ENCODE measurements around the gene TM4SF4. TPM values are rescaled to one million over a fixed set of nuclear protein-coding genes. Genes with fewer than 3 reads are reported as not detected.

Gene TM4SF4
- total RNA-seq, 1 experiment from 2014 or later, result 1.4 TPM

DNA sequence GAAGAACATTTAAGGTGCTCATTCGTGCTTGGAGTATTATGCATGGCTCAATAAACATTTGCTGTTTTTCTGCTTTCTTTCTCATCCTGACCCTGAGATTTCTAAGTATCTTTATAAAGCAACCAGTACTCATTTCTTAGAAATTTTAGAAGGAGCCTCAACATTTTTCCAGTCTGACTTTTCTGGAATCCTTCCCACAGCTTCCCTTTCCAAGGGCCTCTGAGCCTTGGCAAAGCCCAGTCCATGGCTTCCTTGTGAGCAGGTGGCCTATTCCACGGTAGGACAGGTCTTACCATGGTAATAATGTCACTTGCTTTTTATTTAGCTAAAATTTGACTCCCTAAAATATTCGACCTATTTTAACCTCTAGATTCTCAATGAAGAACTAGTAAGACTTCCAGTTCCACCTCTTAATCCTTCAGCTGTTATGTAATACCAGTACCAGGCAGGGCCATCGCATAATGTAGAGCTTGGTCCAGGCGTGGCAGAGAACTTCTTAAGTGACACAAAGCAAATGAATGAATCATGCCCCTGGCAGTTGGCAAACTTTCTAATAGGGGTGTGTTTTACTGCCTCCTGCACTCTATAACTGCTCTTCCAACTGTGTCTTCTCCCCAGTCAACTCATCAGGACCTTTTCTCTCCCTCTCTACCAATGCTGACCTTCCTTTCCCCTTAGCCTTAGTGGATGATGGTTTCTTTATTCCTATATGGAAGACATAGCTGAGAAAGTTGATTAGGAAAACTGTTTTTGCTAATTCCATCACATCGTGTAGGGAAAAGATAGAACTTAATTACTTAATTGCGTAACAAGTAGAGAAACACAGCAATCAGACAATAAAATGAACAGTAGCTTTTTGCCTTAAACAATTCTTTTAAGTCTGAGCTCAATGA, 894 bp upstream of the TM4SF4 start (continued):
- TF ChIP-seq, protein P1, sequence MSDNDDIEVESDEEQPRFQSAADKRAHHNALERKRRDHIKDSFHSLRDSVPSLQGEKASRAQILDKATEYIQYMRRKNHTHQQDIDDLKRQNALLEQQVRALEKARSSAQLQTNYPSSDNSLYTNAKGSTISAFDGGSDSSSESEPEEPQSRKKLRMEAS (CRISPR knock-in tag; IDR thresholded peaks at IDR 0.05), result no peak
- no peak for TF ChIP-seq CREM (CRISPR knock-in tag; IDR thresholded peaks at IDR 0.05)
- TF ChIP-seq SMAD4 (CRISPR knock-in tag; IDR thresholded peaks at IDR 0.05), result no peak
- no peak for TF ChIP-seq ZNF416 (CRISPR knock-in tag; IDR thresholded peaks at IDR 0.05)
- TF ChIP-seq SMAD3 (CRISPR knock-in tag; IDR thresholded peaks at IDR 0.05; ENCODE audit: borderline replicate concordance), result no peak
- TF ChIP-seq, protein P2, sequence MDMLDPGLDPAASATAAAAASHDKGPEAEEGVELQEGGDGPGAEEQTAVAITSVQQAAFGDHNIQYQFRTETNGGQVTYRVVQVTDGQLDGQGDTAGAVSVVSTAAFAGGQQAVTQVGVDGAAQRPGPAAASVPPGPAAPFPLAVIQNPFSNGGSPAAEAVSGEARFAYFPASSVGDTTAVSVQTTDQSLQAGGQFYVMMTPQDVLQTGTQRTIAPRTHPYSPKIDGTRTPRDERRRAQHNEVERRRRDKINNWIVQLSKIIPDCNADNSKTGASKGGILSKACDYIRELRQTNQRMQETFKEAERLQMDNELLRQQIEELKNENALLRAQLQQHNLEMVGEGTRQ (CRISPR knock-in tag; IDR thresholded peaks at IDR 0.05), result no peak
- TF ChIP-seq, protein P3, sequence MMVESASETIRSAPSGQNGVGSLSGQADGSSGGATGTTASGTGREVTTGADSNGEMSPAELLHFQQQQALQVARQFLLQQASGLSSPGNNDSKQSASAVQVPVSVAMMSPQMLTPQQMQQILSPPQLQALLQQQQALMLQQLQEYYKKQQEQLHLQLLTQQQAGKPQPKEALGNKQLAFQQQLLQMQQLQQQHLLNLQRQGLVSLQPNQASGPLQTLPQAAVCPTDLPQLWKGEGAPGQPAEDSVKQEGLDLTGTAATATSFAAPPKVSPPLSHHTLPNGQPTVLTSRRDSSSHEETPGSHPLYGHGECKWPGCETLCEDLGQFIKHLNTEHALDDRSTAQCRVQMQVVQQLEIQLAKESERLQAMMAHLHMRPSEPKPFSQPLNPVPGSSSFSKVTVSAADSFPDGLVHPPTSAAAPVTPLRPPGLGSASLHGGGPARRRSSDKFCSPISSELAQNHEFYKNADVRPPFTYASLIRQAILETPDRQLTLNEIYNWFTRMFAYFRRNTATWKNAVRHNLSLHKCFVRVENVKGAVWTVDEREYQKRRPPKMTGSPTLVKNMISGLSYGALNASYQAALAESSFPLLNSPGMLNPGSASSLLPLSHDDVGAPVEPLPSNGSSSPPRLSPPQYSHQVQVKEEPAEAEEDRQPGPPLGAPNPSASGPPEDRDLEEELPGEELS (CRISPR knock-in tag; IDR thresholded peaks at IDR 0.05), result no peak
- no peak for TF ChIP-seq NFATC4 (CRISPR knock-in tag; IDR thresholded peaks at IDR 0.05)
- TF ChIP-seq, protein P4, sequence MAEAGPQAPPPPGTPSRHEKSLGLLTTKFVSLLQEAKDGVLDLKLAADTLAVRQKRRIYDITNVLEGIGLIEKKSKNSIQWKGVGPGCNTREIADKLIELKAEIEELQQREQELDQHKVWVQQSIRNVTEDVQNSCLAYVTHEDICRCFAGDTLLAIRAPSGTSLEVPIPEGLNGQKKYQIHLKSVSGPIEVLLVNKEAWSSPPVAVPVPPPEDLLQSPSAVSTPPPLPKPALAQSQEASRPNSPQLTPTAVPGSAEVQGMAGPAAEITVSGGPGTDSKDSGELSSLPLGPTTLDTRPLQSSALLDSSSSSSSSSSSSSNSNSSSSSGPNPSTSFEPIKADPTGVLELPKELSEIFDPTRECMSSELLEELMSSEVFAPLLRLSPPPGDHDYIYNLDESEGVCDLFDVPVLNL (CRISPR knock-in tag; IDR thresholded peaks at IDR 0.05; ENCODE audit: borderline replicate concordance, low read depth), result no peak

DNA sequence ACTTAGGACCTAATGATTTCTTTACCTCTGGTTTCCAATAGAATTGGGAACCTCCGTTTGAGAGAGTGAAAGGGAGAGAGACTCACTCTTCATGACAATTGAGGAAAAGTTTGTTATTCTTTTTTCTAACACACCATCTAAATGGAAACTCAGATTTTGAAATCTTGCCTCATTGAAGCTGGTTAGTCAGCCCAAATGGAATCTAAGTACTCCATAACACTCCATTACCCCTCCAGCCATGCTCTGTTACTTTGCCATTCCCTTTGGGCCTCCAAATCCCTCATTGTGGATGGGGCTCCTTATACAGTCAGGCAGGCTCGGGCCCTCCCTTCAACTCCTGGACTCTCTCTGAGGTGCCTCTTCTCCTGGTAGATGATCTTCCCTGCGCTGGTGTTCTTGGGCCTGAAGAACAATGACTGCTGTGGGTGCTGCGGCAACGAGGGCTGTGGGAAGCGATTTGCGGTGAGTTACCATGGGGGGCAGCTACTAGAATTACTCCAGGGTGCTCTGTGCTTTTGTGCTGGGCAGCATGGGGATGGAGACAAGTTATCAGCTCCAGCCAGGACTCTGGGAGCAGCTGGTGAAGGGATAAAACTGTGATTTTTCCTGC, 1.1 kb downstream of the TM4SF4 start:
- CTCF ChIA-PET, result interaction anchor here (2.5 kb wide), 1 partner anchor 13 kb away, joined by 8 read pairs; no protein-coding TSS in a partner anchor
- peaks cover 19% of the 10 kb centered on the region for H3K4me1 Mint-ChIP-seq

DNA sequence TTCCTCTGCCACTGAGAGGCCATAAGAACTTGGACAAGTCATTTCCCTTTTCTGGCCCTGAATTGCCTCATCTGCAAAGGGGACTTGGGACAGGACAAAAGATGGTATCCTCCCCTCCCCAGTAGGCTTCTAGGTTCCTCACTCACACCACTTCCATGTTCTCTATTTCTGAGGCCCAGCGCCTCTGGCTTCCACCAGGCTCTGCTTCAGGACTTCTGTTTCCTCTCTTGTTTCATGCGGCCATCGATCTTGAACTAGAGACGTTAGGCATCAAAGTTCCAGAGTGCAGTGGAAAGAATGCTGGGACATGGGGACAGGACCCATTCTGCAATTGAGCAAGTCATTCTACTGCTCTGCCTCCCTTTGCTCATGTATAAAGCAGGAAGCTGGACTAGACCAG, 1.7 kb downstream of the TM4SF4 start:
- ChIA-PET CTCF (no interaction called here), POLR2A (interaction anchor here (1.0 kb wide), 1 partner anchor 459 kb away, joined by 3 read pairs; no protein-coding TSS in a partner anchor)
- H3K36me3 Mint-ChIP-seq, result no peaks in the 10 kb centered on the region
- no peaks in the 10 kb centered on the region for H3K9me3 Mint-ChIP-seq
- H3K4me1 Mint-ChIP-seq, result peaks cover 19% of the 10 kb centered on the region
- peaks cover 8% of the 10 kb centered on the region; the same call in 1 of the 2 replicates for H3K27me3 Mint-ChIP-seq (ENCODE audit: low read depth)
- ATAC-seq (no peak), DNase-seq (ENCODE audit: low spot score) (no peak)
- H3K4me3 Mint-ChIP-seq, result no peak overlapping the region
- H3K27ac Mint-ChIP-seq, result no peak overlapping the region
- TF ChIP-seq TEAD4 (CRISPR knock-in tag; IDR thresholded peaks at IDR 0.05) (no peak), NFATC4 (CRISPR knock-in tag; IDR thresholded peaks at IDR 0.05) (no peak), TEAD1 (CRISPR knock-in tag; IDR thresholded peaks at IDR 0.05) (no peak), ZNF396 (CRISPR knock-in tag; IDR thresholded peaks at IDR 0.05; ENCODE audit: borderline replicate concordance) (no peak), NFYB (CRISPR knock-in tag; conservative IDR thresholded peaks at IDR 0.05; ENCODE audit: low read depth) (no peak), NR1H2 (CRISPR knock-in tag; IDR thresholded peaks at IDR 0.05) (no peak), GABPB1 (CRISPR knock-in tag; IDR thresholded peaks at IDR 0.05) (no peak), ZBTB21 (CRISPR knock-in tag; IDR thresholded peaks at IDR 0.05; ENCODE audit: borderline replicate concordance) (no peak)
- TF ChIP-seq, protein P2 (CRISPR knock-in tag; IDR thresholded peaks at IDR 0.05), result no peak
- TF ChIP-seq, protein P5, sequence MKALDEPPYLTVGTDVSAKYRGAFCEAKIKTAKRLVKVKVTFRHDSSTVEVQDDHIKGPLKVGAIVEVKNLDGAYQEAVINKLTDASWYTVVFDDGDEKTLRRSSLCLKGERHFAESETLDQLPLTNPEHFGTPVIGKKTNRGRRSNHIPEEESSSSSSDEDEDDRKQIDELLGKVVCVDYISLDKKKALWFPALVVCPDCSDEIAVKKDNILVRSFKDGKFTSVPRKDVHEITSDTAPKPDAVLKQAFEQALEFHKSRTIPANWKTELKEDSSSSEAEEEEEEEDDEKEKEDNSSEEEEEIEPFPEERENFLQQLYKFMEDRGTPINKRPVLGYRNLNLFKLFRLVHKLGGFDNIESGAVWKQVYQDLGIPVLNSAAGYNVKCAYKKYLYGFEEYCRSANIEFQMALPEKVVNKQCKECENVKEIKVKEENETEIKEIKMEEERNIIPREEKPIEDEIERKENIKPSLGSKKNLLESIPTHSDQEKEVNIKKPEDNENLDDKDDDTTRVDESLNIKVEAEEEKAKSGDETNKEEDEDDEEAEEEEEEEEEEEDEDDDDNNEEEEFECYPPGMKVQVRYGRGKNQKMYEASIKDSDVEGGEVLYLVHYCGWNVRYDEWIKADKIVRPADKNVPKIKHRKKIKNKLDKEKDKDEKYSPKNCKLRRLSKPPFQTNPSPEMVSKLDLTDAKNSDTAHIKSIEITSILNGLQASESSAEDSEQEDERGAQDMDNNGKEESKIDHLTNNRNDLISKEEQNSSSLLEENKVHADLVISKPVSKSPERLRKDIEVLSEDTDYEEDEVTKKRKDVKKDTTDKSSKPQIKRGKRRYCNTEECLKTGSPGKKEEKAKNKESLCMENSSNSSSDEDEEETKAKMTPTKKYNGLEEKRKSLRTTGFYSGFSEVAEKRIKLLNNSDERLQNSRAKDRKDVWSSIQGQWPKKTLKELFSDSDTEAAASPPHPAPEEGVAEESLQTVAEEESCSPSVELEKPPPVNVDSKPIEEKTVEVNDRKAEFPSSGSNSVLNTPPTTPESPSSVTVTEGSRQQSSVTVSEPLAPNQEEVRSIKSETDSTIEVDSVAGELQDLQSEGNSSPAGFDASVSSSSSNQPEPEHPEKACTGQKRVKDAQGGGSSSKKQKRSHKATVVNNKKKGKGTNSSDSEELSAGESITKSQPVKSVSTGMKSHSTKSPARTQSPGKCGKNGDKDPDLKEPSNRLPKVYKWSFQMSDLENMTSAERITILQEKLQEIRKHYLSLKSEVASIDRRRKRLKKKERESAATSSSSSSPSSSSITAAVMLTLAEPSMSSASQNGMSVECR (CRISPR knock-in tag; IDR thresholded peaks at IDR 0.05; ENCODE audit: borderline replicate concordance), result no peak

More for the DNA sequence above, 1.1 kb downstream of the TM4SF4 start:
- Mint-ChIP-seq H3K27me3 (ENCODE audit: low read depth) (peaks cover 8% of the 10 kb centered on the region; the same call in 1 of the 2 replicates), H3K4me3 (no peak overlapping the region), H3K9me3 (no peaks in the 10 kb centered on the region), H3K27ac (no peak overlapping the region), H3K36me3 (no peaks in the 10 kb centered on the region)
- no peak for ATAC-seq
- TF ChIP-seq ZNF396 (CRISPR knock-in tag; IDR thresholded peaks at IDR 0.05; ENCODE audit: borderline replicate concordance) (no peak), ETV6 (CRISPR knock-in tag; IDR thresholded peaks at IDR 0.05) (no peak), PRRX2 (CRISPR knock-in tag; IDR thresholded peaks at IDR 0.05) (no peak)
- TF ChIP-seq, protein P6, sequence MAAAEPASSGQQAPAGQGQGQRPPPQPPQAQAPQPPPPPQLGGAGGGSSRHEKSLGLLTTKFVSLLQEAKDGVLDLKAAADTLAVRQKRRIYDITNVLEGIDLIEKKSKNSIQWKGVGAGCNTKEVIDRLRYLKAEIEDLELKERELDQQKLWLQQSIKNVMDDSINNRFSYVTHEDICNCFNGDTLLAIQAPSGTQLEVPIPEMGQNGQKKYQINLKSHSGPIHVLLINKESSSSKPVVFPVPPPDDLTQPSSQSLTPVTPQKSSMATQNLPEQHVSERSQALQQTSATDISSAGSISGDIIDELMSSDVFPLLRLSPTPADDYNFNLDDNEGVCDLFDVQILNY (CRISPR knock-in tag; IDR thresholded peaks at IDR 0.05), result no peak
- DNase-seq (ENCODE audit: low spot score), result no peak
- POLR2A ChIA-PET, result no interaction called here
